HL-60 (cell line): Measurements from ENCODE around the gene DDX17.
A peak's percentile ranks its signal among the peaks of the same experiment; 100 is the strongest.

Experiments
- DNase-seq, 2 experiments: peaks; one replicate each; pipeline ENCODE4 v3.0.0-alpha.2; 2010 to 2020; ENCODE audit warnings: low read depth in 1 of 2, low spot score in 1 of 2
- H3K27ac ChIP-seq: fragments of 250-450 bp; sonication (Bioruptor Pico); replicated peaks from 2 replicates; pipeline ENCODE4 v1.5.1; 2020; ENCODE audit warnings: mild to moderate bottlenecking, moderate library complexity
- H3K27me3 ChIP-seq: fragments of 250-450 bp; sonication (Bioruptor Pico); 2 replicates; pipeline ENCODE4 v1.5.1; 2021; ENCODE audit warnings: mild to moderate bottlenecking, moderate library complexity; ENCODE audit not compliant: insufficient read depth, poor library complexity, severe bottlenecking
- H3K4me3 ChIP-seq: replicated peaks from 2 replicates; pipeline ENCODE4 v1.5.1; 2011; ENCODE audit warnings: mild to moderate bottlenecking, control low read depth, low read length; ENCODE audit not compliant: insufficient read depth
- GABPA ChIP-seq: IDR thresholded peaks from 2 replicates; pipeline ENCODE4 v1.6.1; 2012; ENCODE audit warnings: low read depth
- POLR2AphosphoS5 ChIP-seq: IDR thresholded peaks from 2 replicates; pipeline ENCODE4 v1.6.1; 2012; ENCODE audit warnings: low read depth
- SPI1 ChIP-seq: IDR thresholded peaks from 2 replicates; pipeline ENCODE4 v1.6.1; 2012; ENCODE audit warnings: low read depth, mild to moderate bottlenecking, borderline replicate concordance
- TF ChIP-seq, protein P1 (sequence below): IDR thresholded peaks from one replicate; pipeline ENCODE4 v1.5.1; 2011; ENCODE audit warnings: low read length, control low read depth, inconsistent platforms; ENCODE audit not compliant: insufficient read depth
- TF ChIP-seq, protein P2 (sequence below): IDR thresholded peaks from 2 replicates; pipeline ENCODE4 v1.6.1; 2012; ENCODE audit warnings: low read depth; ENCODE audit not compliant: insufficient replicate concordance

DDX17 gene

DNA sequence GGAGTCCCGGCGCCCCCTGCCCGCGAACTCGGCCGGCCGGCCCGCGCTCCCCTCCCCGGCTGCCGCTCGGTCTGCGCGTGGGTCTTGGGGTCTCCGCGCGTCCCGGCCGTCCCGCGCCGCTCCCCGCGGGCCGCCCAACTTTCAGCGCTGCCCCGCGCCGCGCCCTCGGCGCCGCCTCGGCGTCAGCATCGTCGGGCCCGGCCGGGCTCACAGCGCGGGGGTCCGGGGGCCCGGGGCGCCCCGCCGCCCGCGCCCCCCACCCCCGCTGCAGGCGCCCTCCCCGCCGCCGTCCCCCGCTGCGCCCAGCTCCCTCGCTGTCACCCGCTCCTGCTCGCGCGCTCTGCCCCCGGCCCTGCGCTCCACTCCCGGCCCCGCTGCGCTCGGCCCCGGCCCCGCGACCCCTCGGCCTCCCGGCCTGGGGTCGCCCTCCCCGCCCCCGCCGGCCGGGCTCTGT is 51.0 kb downstream of the DDX17 start, which contains the start of gene KCNJ4:
TSS of gene KCNJ4 (minus strand) at position 124 of the 454 bp plus-strand sequence. CDS start 27,067 bp downstream, outside the sequence.
- H3K4me3 ChIP-seq, result peak within 1 kb of the TSS; percentile 19; the same call in 1 of the 2 replicates
- no peak for DNase-seq

DNA sequence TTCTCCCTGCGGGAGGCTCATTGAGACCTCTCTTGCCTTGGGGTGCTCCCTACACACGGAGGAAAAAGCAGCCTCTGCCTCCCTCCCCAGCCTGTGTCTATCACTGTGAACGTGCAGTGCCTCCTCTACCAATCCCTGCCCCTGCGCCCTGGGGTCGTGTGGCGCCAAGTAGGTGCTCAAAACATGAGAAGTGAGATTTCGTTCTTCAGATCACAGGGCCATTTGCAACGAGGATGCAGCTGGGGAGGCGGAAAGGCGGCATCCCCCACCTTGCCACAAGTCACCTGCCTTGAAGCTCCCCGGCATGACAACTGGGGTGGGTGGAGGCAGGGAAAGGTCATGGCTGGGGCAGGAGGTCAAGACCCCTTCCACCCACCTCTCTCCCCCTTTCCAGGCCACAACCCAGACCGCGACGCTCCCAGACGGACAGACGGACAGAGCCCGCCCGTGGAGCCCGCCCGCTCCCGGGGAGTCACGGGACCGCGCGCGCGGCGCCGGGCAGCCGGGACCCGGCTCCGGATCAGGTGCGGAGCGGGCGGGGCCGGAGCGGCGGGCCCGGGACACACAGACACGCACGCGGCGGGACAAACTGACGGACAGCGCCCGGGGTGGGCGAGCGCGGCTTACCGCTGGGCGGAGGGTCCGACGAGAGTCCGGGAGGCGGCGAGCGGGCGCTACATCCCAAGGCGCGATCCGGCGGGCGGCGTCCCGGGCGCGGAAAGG is 51.6 kb downstream of the DDX17 start:
- peaks cover 52% of the 10 kb centered on the region for H3K27me3 ChIP-seq
- no peak overlapping the region for H3K27ac ChIP-seq
- no peak for DNase-seq
- TF ChIP-seq, protein P1, sequence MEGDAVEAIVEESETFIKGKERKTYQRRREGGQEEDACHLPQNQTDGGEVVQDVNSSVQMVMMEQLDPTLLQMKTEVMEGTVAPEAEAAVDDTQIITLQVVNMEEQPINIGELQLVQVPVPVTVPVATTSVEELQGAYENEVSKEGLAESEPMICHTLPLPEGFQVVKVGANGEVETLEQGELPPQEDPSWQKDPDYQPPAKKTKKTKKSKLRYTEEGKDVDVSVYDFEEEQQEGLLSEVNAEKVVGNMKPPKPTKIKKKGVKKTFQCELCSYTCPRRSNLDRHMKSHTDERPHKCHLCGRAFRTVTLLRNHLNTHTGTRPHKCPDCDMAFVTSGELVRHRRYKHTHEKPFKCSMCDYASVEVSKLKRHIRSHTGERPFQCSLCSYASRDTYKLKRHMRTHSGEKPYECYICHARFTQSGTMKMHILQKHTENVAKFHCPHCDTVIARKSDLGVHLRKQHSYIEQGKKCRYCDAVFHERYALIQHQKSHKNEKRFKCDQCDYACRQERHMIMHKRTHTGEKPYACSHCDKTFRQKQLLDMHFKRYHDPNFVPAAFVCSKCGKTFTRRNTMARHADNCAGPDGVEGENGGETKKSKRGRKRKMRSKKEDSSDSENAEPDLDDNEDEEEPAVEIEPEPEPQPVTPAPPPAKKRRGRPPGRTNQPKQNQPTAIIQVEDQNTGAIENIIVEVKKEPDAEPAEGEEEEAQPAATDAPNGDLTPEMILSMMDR, result no peak
- TF ChIP-seq POLR2AphosphoS5 (no peak), SPI1 (no peak), GABPA (no peak)
- TF ChIP-seq, protein P2, sequence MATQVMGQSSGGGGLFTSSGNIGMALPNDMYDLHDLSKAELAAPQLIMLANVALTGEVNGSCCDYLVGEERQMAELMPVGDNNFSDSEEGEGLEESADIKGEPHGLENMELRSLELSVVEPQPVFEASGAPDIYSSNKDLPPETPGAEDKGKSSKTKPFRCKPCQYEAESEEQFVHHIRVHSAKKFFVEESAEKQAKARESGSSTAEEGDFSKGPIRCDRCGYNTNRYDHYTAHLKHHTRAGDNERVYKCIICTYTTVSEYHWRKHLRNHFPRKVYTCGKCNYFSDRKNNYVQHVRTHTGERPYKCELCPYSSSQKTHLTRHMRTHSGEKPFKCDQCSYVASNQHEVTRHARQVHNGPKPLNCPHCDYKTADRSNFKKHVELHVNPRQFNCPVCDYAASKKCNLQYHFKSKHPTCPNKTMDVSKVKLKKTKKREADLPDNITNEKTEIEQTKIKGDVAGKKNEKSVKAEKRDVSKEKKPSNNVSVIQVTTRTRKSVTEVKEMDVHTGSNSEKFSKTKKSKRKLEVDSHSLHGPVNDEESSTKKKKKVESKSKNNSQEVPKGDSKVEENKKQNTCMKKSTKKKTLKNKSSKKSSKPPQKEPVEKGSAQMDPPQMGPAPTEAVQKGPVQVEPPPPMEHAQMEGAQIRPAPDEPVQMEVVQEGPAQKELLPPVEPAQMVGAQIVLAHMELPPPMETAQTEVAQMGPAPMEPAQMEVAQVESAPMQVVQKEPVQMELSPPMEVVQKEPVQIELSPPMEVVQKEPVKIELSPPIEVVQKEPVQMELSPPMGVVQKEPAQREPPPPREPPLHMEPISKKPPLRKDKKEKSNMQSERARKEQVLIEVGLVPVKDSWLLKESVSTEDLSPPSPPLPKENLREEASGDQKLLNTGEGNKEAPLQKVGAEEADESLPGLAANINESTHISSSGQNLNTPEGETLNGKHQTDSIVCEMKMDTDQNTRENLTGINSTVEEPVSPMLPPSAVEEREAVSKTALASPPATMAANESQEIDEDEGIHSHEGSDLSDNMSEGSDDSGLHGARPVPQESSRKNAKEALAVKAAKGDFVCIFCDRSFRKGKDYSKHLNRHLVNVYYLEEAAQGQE, result no peak
- 0 out of 2 replicates have a peak overlapping the region, but pooled peaks have one; percentile 8 for H3K4me3 ChIP-seq

More for the DNA sequence above, 51.0 kb downstream of the DDX17 start, which contains the start of gene KCNJ4:
- no peak within 1 kb of the TSS for H3K27ac ChIP-seq
- peaks cover 48% of the 10 kb centered on the region for H3K27me3 ChIP-seq
- no peak for TF ChIP-seq POLR2AphosphoS5
- TF ChIP-seq, protein P2, result no peak
- TF ChIP-seq, protein P1, result no peak
- TF ChIP-seq GABPA, result no peak
- TF ChIP-seq SPI1, result no peak

DNA sequence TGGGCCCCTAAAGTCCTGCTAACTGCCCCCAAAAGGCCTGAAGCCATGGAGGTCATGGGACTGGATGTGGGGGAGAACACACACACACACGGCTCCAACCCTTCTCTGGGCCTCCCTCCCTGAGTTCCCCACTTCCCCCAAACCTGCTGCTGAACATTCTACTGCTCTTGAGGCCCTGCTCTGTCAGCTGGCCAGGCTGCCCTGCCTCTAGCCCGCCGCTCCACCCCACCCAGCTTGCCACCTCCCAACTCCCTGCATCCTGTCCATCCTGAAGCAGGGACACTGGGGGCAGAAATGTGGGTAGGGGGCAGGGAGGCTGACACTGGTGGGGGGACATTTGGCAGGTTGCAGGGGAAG is 52.1 kb downstream of the DDX17 start:
- Histone ChIP-seq H3K4me3 (no peak overlapping the region), H3K27me3 (peaks cover 50% of the 10 kb centered on the region), H3K27ac (no peak overlapping the region)
- peak in 1 of 2 experiments; percentile 41 for DNase-seq
- no peak for TF ChIP-seq GABPA
- TF ChIP-seq, protein P1, result no peak
- TF ChIP-seq POLR2AphosphoS5, result no peak
- peak; percentile 8; the same call in 1 of the 2 replicates for TF ChIP-seq SPI1
- TF ChIP-seq, protein P2, result no peak
